Measurements from ENCODE around the gene OR51G1. TPM values are rescaled to one million over a fixed set of nuclear protein-coding genes. Genes with fewer than 3 reads are reported as not detected.
"Not testable (repeated sequence)": the region's sequence is repeated elsewhere in the genome, so short reads cannot be mapped to it uniquely, and the experiment has no call there.

The OR51G1 gene
- total RNA-seq, 2 donors from 2014 or later = not detected

- no peak overlapping the region for H3K27ac Mint-ChIP-seq
- 91 to 100% methylated on average over 4 of the region's 4 CpGs for whole genome bisulfite sequencing, 2 experiments (ENCODE audit: insufficient coverage in 1 of 2, insufficient read length in 1 of 2)
- DNase-seq = no peak
- TF ChIP-seq CTCF (conservative IDR thresholded peaks at IDR 0.05) = no peak
- no peaks in the 10 kb centered on the region for H3K36me3 Mint-ChIP-seq (ENCODE audit: low read depth)
- Histone ChIP-seq H3K9ac (ENCODE audit: extremely low read depth, low read length, poor library complexity, severe bottlenecking) (no peak overlapping the region), H3K27me3 (ENCODE audit: control insufficient read depth, insufficient read depth, low read length, poor library complexity, severe bottlenecking) (no peaks in the 10 kb centered on the region), H3K4me3 (ENCODE audit: low read length) (no peak overlapping the region), H3K9me3 (ENCODE audit: control insufficient read depth, low read length) (no peaks in the 10 kb centered on the region), H3K4me1 (ENCODE audit: control insufficient read depth, insufficient read depth, low read length) (no peaks in the 10 kb centered on the region), H3K27ac (ENCODE audit: low read depth, low read length) (no peak overlapping the region), H3K36me3 (ENCODE audit: control insufficient read depth, insufficient read depth, low read length) (no peaks in the 10 kb centered on the region)
- no peaks in the 10 kb centered on the region for H3K4me1 Mint-ChIP-seq
- no peaks in the 10 kb centered on the region for H3K9me3 Mint-ChIP-seq
- H3K4me3 Mint-ChIP-seq = no peak overlapping the region
- peaks cover 7% of the 10 kb centered on the region for H3K27me3 Mint-ChIP-seq (ENCODE audit: insufficient read depth)
These were observed 33.3 kb upstream of the OR51G1 start for GRCh38 chr11:4957396-4957795.

- H3K9me3 ChIP-seq (ENCODE audit: control insufficient read depth, low read length); H3K27me3 ChIP-seq (ENCODE audit: control insufficient read depth, insufficient read depth, low read length, poor library complexity, severe bottlenecking); H3K4me1 ChIP-seq (ENCODE audit: control insufficient read depth, insufficient read depth, low read length); H3K36me3 Mint-ChIP-seq (ENCODE audit: low read depth); H3K4me3 Mint-ChIP-seq; H3K36me3 ChIP-seq (ENCODE audit: control insufficient read depth, insufficient read depth, low read length); H3K9me3 Mint-ChIP-seq; H3K27me3 Mint-ChIP-seq (ENCODE audit: insufficient read depth); H3K4me3 ChIP-seq (ENCODE audit: low read length); H3K27ac ChIP-seq (ENCODE audit: low read depth, low read length); H3K4me1 Mint-ChIP-seq; H3K27ac Mint-ChIP-seq; DNase-seq; H3K9ac ChIP-seq (ENCODE audit: extremely low read depth, low read length, poor library complexity, severe bottlenecking): not testable (repeated sequence)
- WGBS, 2 experiments (ENCODE audit: insufficient coverage in 1 of 2, insufficient read length in 1 of 2) = 88 to 100% methylated on average over 1 to 2 of the region's 2 CpGs
These were observed 31.5 kb upstream of the OR51G1 start, which contains the start of gene OR51A2 for GRCh38 chr11:4955613-4956012. OR51A2 (minus strand) TSS chr11:4955713; CDS start chr11:4955713, 0 bp downstream.

GRCh38 chr11:4947505-4947904, 23.4 kb upstream of the OR51G1 start, which contains the start of gene OR51A4:
OR51A4 (minus strand) TSS chr11:4947605; CDS start chr11:4947100, 505 bp downstream.
- no peaks in the 10 kb centered on the region for H3K9me3 ChIP-seq (ENCODE audit: control insufficient read depth, low read length)
- Mint-ChIP-seq H3K4me1 (no peaks in the 10 kb centered on the region), H3K4me3 (no peak within 1 kb of the TSS), H3K27me3 (ENCODE audit: insufficient read depth) (peaks cover 2% of the 10 kb centered on the region), H3K27ac (no peak within 1 kb of the TSS), H3K9me3 (no peaks in the 10 kb centered on the region), H3K36me3 (ENCODE audit: low read depth) (no peaks in the 10 kb centered on the region)
- H3K27me3 ChIP-seq (ENCODE audit: control insufficient read depth, insufficient read depth, low read length, poor library complexity, severe bottlenecking) = no peaks in the 10 kb centered on the region
- H3K27ac ChIP-seq (ENCODE audit: low read depth, low read length) = no peak within 1 kb of the TSS
- H3K36me3 ChIP-seq (ENCODE audit: control insufficient read depth, insufficient read depth, low read length) = no peaks in the 10 kb centered on the region
- no peak for TF ChIP-seq CTCF (conservative IDR thresholded peaks at IDR 0.05)
- H3K4me1 ChIP-seq (ENCODE audit: control insufficient read depth, insufficient read depth, low read length) = no peaks in the 10 kb centered on the region
- no peak for DNase-seq
- no peak within 1 kb of the TSS for H3K4me3 ChIP-seq (ENCODE audit: low read length)
- H3K9ac ChIP-seq (ENCODE audit: extremely low read depth, low read length, poor library complexity, severe bottlenecking) = no peak within 1 kb of the TSS

- Mint-ChIP-seq H3K27ac (no peak overlapping the region), H3K4me1 (no peaks in the 10 kb centered on the region), H3K4me3 (no peak overlapping the region), H3K36me3 (ENCODE audit: low read depth) (no peaks in the 10 kb centered on the region), H3K27me3 (ENCODE audit: insufficient read depth) (peaks cover 1% of the 10 kb centered on the region), H3K9me3 (no peaks in the 10 kb centered on the region)
- Histone ChIP-seq H3K4me3 (ENCODE audit: low read length) (no peak overlapping the region), H3K9me3 (ENCODE audit: control insufficient read depth, low read length) (no peaks in the 10 kb centered on the region), H3K36me3 (ENCODE audit: control insufficient read depth, insufficient read depth, low read length) (no peaks in the 10 kb centered on the region), H3K27ac (ENCODE audit: low read depth, low read length) (no peak overlapping the region), H3K9ac (ENCODE audit: extremely low read depth, low read length, poor library complexity, severe bottlenecking) (no peak overlapping the region), H3K4me1 (ENCODE audit: control insufficient read depth, insufficient read depth, low read length) (no peaks in the 10 kb centered on the region), H3K27me3 (ENCODE audit: control insufficient read depth, insufficient read depth, low read length, poor library complexity, severe bottlenecking) (peaks cover 12% of the 10 kb centered on the region)
- DNase-seq = no peak
- no peak for TF ChIP-seq CTCF (conservative IDR thresholded peaks at IDR 0.05)
- WGBS, 2 experiments (ENCODE audit: insufficient coverage in 1 of 2, insufficient read length in 1 of 2) = 90% methylated on average over 2 of the region's 3 CpGs; no CpG with 5 or more reads in 1 of the 2 experiments
These were observed 12.6 kb upstream of the OR51G1 start for GRCh38 chr11:4936745-4937144.

Data from endodermal cell (in vitro differentiated cells).